ENCODE measurements around the gene PNISR. TPM values are rescaled to one million over a fixed set of nuclear protein-coding genes. Genes with fewer than 3 reads are reported as not detected.

Gene PNISR
- total and polyA plus RNA-seq, 2 experiments from 2014 or later, result 80.8 to 88.7 TPM

DNA sequence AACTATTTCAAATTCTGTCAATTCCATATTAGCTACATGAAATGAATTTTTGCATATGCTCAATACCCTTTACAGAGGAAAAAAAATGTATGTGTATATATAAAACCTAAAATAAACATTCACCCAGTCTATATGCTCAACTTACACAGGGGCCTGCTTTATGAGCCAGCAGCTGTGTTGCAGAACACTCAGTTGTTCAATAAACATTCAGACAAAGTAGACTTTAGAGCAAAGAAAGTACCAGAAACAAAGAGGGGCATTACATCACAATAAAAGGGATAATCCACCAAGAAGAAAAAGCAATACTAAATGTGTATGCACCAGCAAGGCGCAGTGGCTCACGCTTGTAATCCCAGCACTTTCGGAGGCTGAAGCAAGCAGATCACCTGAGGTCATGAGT, 40.6 kb downstream of the PNISR start:
- H3K36me3 ChIP-seq (replicated peaks; ENCODE audit: insufficient read depth, low read depth), result no peaks in the 10 kb centered on the region
- WGBS (ENCODE audit: low lambda C conversion rate, missing lambda C conversion rate), result 75% methylated on average over 3 of the region's 3 CpGs
- H3K9me3 ChIP-seq (ENCODE audit: low read depth), result no peaks in the 10 kb centered on the region
- H3K27me3 ChIP-seq, result no peaks in the 10 kb centered on the region
- no peak overlapping the region for H3K27ac ChIP-seq
- no peak overlapping the region for H3K4me3 ChIP-seq
- no peaks in the 10 kb centered on the region for H3K9me2 ChIP-seq (replicated peaks; ENCODE audit: insufficient read depth)
- no peak for TF ChIP-seq EZH2phosphoT487 (IDR thresholded peaks at IDR 0.05; ENCODE audit: low read depth, severe bottlenecking, unreplicated experiment)
- TF ChIP-seq EZH2 (IDR thresholded peaks at IDR 0.05; ENCODE audit: borderline replicate concordance), result no peak
- TF ChIP-seq, protein P1, sequence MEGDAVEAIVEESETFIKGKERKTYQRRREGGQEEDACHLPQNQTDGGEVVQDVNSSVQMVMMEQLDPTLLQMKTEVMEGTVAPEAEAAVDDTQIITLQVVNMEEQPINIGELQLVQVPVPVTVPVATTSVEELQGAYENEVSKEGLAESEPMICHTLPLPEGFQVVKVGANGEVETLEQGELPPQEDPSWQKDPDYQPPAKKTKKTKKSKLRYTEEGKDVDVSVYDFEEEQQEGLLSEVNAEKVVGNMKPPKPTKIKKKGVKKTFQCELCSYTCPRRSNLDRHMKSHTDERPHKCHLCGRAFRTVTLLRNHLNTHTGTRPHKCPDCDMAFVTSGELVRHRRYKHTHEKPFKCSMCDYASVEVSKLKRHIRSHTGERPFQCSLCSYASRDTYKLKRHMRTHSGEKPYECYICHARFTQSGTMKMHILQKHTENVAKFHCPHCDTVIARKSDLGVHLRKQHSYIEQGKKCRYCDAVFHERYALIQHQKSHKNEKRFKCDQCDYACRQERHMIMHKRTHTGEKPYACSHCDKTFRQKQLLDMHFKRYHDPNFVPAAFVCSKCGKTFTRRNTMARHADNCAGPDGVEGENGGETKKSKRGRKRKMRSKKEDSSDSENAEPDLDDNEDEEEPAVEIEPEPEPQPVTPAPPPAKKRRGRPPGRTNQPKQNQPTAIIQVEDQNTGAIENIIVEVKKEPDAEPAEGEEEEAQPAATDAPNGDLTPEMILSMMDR (IDR thresholded peaks at IDR 0.05; ENCODE audit: poor library complexity), result no peak
- no peak overlapping the region for H3K4me2 ChIP-seq
- no peak for DNase-seq (ENCODE audit: low spot score)
- H3K79me2 ChIP-seq, result no peaks in the 10 kb centered on the region
- H4K20me1 ChIP-seq (ENCODE audit: insufficient read depth, poor library complexity, severe bottlenecking), result no peaks in the 10 kb centered on the region
- H3K4me1 ChIP-seq (ENCODE audit: insufficient read depth), result no peaks in the 10 kb centered on the region
- no peak overlapping the region for H2AFZ ChIP-seq

DNA sequence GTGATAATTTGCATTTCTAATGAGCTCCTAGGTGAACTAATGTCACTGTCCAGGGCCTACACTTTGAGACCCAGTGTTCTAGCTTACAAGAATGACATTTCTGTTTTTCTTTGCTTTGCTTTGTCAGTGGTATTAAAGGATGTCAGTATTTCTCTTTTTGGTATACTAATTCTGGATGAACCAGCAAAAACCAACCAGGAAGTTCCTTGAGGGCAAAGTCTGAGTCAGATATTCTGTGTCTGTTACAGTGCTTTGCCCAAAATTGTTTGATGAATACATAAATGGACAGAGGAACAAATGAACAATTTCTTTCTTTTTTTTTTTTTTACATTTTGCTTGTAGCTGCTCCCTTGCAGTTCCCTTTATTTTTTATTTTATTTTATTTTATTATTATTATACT, 46.5 kb downstream of the PNISR start:
- H3K36me3 ChIP-seq (replicated peaks; ENCODE audit: insufficient read depth, low read depth), result no peaks in the 10 kb centered on the region
- DNase-seq (ENCODE audit: low spot score), result no peak
- H3K27ac ChIP-seq, result no peak overlapping the region
- H3K4me3 ChIP-seq, result no peak overlapping the region
- no peaks in the 10 kb centered on the region for H3K79me2 ChIP-seq
- TF ChIP-seq, protein P1 (IDR thresholded peaks at IDR 0.05; ENCODE audit: poor library complexity), result no peak
- TF ChIP-seq EZH2 (IDR thresholded peaks at IDR 0.05; ENCODE audit: borderline replicate concordance) (no peak), EZH2phosphoT487 (IDR thresholded peaks at IDR 0.05; ENCODE audit: low read depth, severe bottlenecking, unreplicated experiment) (no peak)
- no peaks in the 10 kb centered on the region for H3K27me3 ChIP-seq
- H2AFZ ChIP-seq, result no peak overlapping the region
- no peaks in the 10 kb centered on the region for H3K9me2 ChIP-seq (replicated peaks; ENCODE audit: insufficient read depth)
- H3K4me2 ChIP-seq, result no peak overlapping the region
- no peaks in the 10 kb centered on the region for H3K4me1 ChIP-seq (ENCODE audit: insufficient read depth)
- H3K9me3 ChIP-seq (ENCODE audit: low read depth), result no peaks in the 10 kb centered on the region
- H4K20me1 ChIP-seq (ENCODE audit: insufficient read depth, poor library complexity, severe bottlenecking), result no peaks in the 10 kb centered on the region

DNA sequence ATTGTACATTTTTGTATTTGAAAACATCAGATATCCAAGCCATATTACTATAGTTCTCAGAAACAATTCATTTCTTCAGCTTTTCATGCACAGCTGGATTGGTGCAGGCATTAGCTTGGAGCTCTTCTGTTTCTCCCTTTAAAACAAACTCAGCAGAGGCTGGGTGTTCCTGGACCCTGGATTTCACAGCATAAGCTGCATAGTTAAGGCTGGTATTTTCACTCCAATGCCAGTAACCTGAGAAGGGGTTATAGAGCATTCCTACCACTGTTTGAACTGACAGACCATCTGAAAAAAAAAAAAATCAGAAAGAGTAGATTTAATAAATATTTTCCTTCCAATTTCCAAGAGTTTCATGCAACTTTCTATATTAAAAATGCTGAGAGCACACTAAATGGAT, 55.6 kb downstream of the PNISR start:
- Histone ChIP-seq H2AFZ (no peak overlapping the region), H3K4me1 (ENCODE audit: insufficient read depth) (no peaks in the 10 kb centered on the region), H3K9me2 (replicated peaks; ENCODE audit: insufficient read depth) (no peaks in the 10 kb centered on the region)

More for the DNA sequence above, 55.6 kb downstream of the PNISR start:
- H3K79me2 ChIP-seq, result no peaks in the 10 kb centered on the region
- H3K27ac ChIP-seq, result no peak overlapping the region
- H3K4me2 ChIP-seq, result no peak overlapping the region
- H3K36me3 ChIP-seq (replicated peaks; ENCODE audit: insufficient read depth, low read depth), result no peaks in the 10 kb centered on the region
- TF ChIP-seq, protein P1 (IDR thresholded peaks at IDR 0.05; ENCODE audit: poor library complexity), result no peak
- TF ChIP-seq EZH2phosphoT487 (IDR thresholded peaks at IDR 0.05; ENCODE audit: low read depth, severe bottlenecking, unreplicated experiment) (no peak), EZH2 (IDR thresholded peaks at IDR 0.05; ENCODE audit: borderline replicate concordance) (no peak)
- H4K20me1 ChIP-seq (ENCODE audit: insufficient read depth, poor library complexity, severe bottlenecking), result no peaks in the 10 kb centered on the region
- H3K27me3 ChIP-seq, result no peaks in the 10 kb centered on the region
- H3K4me3 ChIP-seq, result no peak overlapping the region
- H3K9me3 ChIP-seq (ENCODE audit: low read depth), result no peaks in the 10 kb centered on the region
- no peak for DNase-seq (ENCODE audit: low spot score)

Data from hepatocyte (in vitro differentiated cells).